HCT116 (cell line): Measurements from ENCODE around the gene SLC46A3. TPM values are rescaled to one million over a fixed set of nuclear protein-coding genes. Genes with fewer than 3 reads are reported as not detected.

Experiments
- ATAC-seq: fragments of 200-7000 bp; cut with Tn5 transposase; 2 replicates; pipeline ENCODE4 v1.9.1; 2020; ENCODE audit warnings: mild to moderate bottlenecking, moderate library complexity
- BruUV-seq: library from RNA; stranded (reverse); fragments of 400-500 nt; replicated peaks from 2 replicates; lab custom pipeline; 2021; lab: Mats Ljungman, UMichigan
- CTCF ChIA-PET: fragments of 300-600 bp; sonication (Branson Sonifier 250); formaldehyde crosslinking; loops from one replicate; lab custom pipeline; 2021; ENCODE audit warnings: antibody characterized with exemption; lab: Charles Lee
- POLR2A ChIA-PET: fragments of 300-600, 350-600 bp; sonication (Branson Sonifier 250); formaldehyde crosslinking; loops from one replicate; lab custom pipeline; 2021; ENCODE audit warnings: antibody characterized with exemption; lab: Charles Lee
- RAD21 ChIA-PET, 2 experiments: fragments of 300-600 bp; sonication (Branson Sonifier 250); formaldehyde crosslinking; loops; one replicate each; lab custom pipeline; 2023; ENCODE audit warnings: low total read pairs in 2 of 2; ENCODE audit not compliant: uncharacterized antibody in 2 of 2, unreplicated experiment in 2 of 2, low non-redundant PET in 1 of 2; lab: Charles Lee
- DNase-seq: peaks from one replicate; pipeline ENCODE4 v3.0.0-alpha.2; 2010; ENCODE audit warnings: low read depth, low spot score
- H2AFZ ChIP-seq: fragments of 200-600 bp; shearing (Covaris generic), sonication (generic); 2 replicates; pipeline ENCODE4 v1.6.1; 2017; ENCODE audit warnings: low read depth, mixed run types, mixed read lengths, antibody characterized with exemption, low read length; ENCODE audit not compliant: poor library complexity, severe bottlenecking
- H3K27ac ChIP-seq: 2 replicates; pipeline ENCODE4 v1.5.1; 2012; ENCODE audit warnings: low read depth, low read length
- H3K27me3 ChIP-seq: fragments of 200-600 bp; sonication (generic); 2 replicates; pipeline ENCODE4 v1.6.1; 2016; ENCODE audit warnings: mixed run types, low read length, mixed read lengths; ENCODE audit not compliant: insufficient read depth
- H3K36me3 ChIP-seq, 2 experiments: fragments of 200-500 bp in 1 of 2; fragments of 200-600 bp in 1 of 2; sonication (Bioruptor generic) in 1 of 2; sonication (generic) in 1 of 2; 2 replicates each; pipeline versions ENCODE4 v1.5.1 to v1.6.1; 2014 to 2016; ENCODE audit warnings: low read length in 2 of 2, inconsistent platforms in 1 of 2, mixed read lengths in 1 of 2, mixed run types in 1 of 2; ENCODE audit not compliant: insufficient read depth in 2 of 2, control insufficient read depth in 1 of 2
- H3K4me1 ChIP-seq, 2 experiments: fragments of 200-600 bp in 1 of 2; sonication (generic) in 1 of 2; 2 replicates each; pipeline versions ENCODE4 v1.5.1 to v1.6.1; 2012 to 2017; ENCODE audit warnings: low read length in 2 of 2, inconsistent platforms in 1 of 2, mild to moderate bottlenecking in 1 of 2, mixed read lengths in 1 of 2, mixed run types in 1 of 2, moderate library complexity in 1 of 2; ENCODE audit not compliant: insufficient read depth in 2 of 2, control insufficient read depth in 1 of 2
- H3K4me2 ChIP-seq: fragments of 200-600 bp; sonication (generic); 2 replicates; pipeline ENCODE4 v1.6.1; 2017; ENCODE audit warnings: mixed run types, low read length, mixed read lengths
- H3K4me3 ChIP-seq, 2 experiments: fragments of 200-600 bp in 1 of 2; sonication (generic) in 1 of 2; replicated peaks in 1 of 2; 2 replicates each; pipeline ENCODE4 v1.5.1; 2011 to 2016; ENCODE audit warnings: low read length in 2 of 2, control low read depth in 1 of 2, low read depth in 1 of 2, mild to moderate bottlenecking in 1 of 2, mixed read lengths in 1 of 2, mixed run types in 1 of 2
- H3K79me2 ChIP-seq: fragments of 200-600 bp; sonication (generic); 2 replicates; pipeline ENCODE4 v1.6.1; 2017; ENCODE audit warnings: mild to moderate bottlenecking, mixed run types, low read length, moderate library complexity, mixed read lengths; ENCODE audit not compliant: insufficient read depth
- H3K9ac ChIP-seq: fragments of 200-600 bp; sonication (generic); 2 replicates; pipeline ENCODE4 v1.6.1; 2016; ENCODE audit warnings: low read length, mixed read lengths
- H3K9me2 ChIP-seq: fragments of 200-600 bp; sonication (generic), shearing (Covaris generic); 2 replicates; pipeline ENCODE4 v1.6.1; 2017; ENCODE audit warnings: mixed run types, mild to moderate bottlenecking, moderate library complexity; ENCODE audit not compliant: insufficient read depth
- H3K9me3 ChIP-seq, 2 experiments: fragments of 200-500 bp in 1 of 2; fragments of 200-600 bp in 1 of 2; sonication (Bioruptor generic) in 1 of 2; sonication (generic) in 1 of 2; 2 replicates each; pipeline ENCODE4 v1.6.1; 2014 to 2017; ENCODE audit warnings: low read length in 2 of 2, mixed read lengths in 2 of 2, inconsistent platforms in 1 of 2, low read depth in 1 of 2, mild to moderate bottlenecking in 1 of 2, mixed run types in 1 of 2, moderate library complexity in 1 of 2; ENCODE audit not compliant: control insufficient read depth in 1 of 2, insufficient read depth in 1 of 2
- H4K20me1 ChIP-seq: fragments of 200-600 bp; sonication (generic), shearing (Covaris generic); 2 replicates; pipeline ENCODE4 v1.6.1; 2017; ENCODE audit warnings: mixed run types, mild to moderate bottlenecking, moderate library complexity; ENCODE audit not compliant: insufficient read depth
- ATF3 ChIP-seq: IDR thresholded peaks from 2 replicates; pipeline ENCODE4 v1.6.1; 2012
- CBX3 ChIP-seq: IDR thresholded peaks from 2 replicates; pipeline ENCODE4 v1.6.1; 2012; ENCODE audit warnings: low read depth
- CEBPB ChIP-seq: IDR thresholded peaks from 2 replicates; pipeline ENCODE4 v1.6.1; 2012; ENCODE audit warnings: low read depth
- CTCF ChIP-seq, 3 experiments: fragments of 200-600 bp in 1 of 3; sonication (generic) in 1 of 3; IDR thresholded peaks in 2 of 3; conservative IDR thresholded peaks in 1 of 3; 2 replicates each; pipeline ENCODE4 v1.5.1; 2012 to 2017; ENCODE audit warnings: low read depth in 2 of 3, low read length in 2 of 3, antibody characterized with exemption in 1 of 3, borderline replicate concordance in 1 of 3, control low read depth in 1 of 3, mild to moderate bottlenecking in 1 of 3, mixed read lengths in 1 of 3, mixed run types in 1 of 3, moderate library complexity in 1 of 3; ENCODE audit not compliant: insufficient read depth in 1 of 3
- EGR1 ChIP-seq: IDR thresholded peaks from 2 replicates; pipeline ENCODE4 v1.6.1; 2012; ENCODE audit warnings: low read depth
- ELF1 ChIP-seq: IDR thresholded peaks from 2 replicates; pipeline ENCODE4 v1.6.1; 2012; ENCODE audit warnings: low read depth, borderline replicate concordance
- EZH2 ChIP-seq: fragments of 200-600 bp; sonication (generic); IDR thresholded peaks from 2 replicates; pipeline ENCODE4 v1.6.1; 2017; ENCODE audit warnings: antibody characterized with exemption, mixed run types
- EZH2phosphoT487 ChIP-seq: fragments of 200-600 bp; IDR thresholded peaks from 2 replicates; pipeline ENCODE4 v1.6.1; 2018; ENCODE audit warnings: antibody characterized with exemption, borderline replicate concordance
- FOSL1 ChIP-seq: IDR thresholded peaks from 2 replicates; pipeline ENCODE4 v1.6.1; 2012; ENCODE audit warnings: low read depth
- MAX ChIP-seq: IDR thresholded peaks from 2 replicates; pipeline ENCODE4 v1.6.1; 2012
- POLR2A ChIP-seq: IDR thresholded peaks from 2 replicates; pipeline ENCODE4 v1.7.0; 2011; ENCODE audit warnings: borderline replicate concordance; ENCODE audit not compliant: insufficient read depth, insufficient read length; ENCODE audit errors: extremely low read depth
- SP1 ChIP-seq: IDR thresholded peaks from 2 replicates; pipeline ENCODE4 v1.6.1; 2012; ENCODE audit warnings: low read depth
- SRF ChIP-seq: IDR thresholded peaks from 2 replicates; pipeline ENCODE4 v1.6.1; 2012; ENCODE audit warnings: low read depth
- ZFX ChIP-seq: fragments of 450-650 bp; IDR thresholded peaks from 2 replicates; pipeline ENCODE4 v1.6.1; 2017
- intact Hi-C: fragments of 100-400 bp; cut with micrococcal nuclease; formaldehyde crosslinking; loops from 2 replicates; pipeline ENCODE4 v1.10.0; 2022
- total RNA-seq: library from RNA; stranded (reverse); gene quantifications from one replicate; pipeline ENCODE4 v1.2.1, GENCODE V29; 2021; ENCODE audit not compliant: unreplicated experiment
- TF ChIP-seq, protein P1 (sequence below): IDR thresholded peaks from 2 replicates; pipeline ENCODE4 v1.6.1; 2012; ENCODE audit warnings: low read depth
- TF ChIP-seq, protein P2 (sequence below): IDR thresholded peaks from 2 replicates; pipeline ENCODE4 v1.6.1; 2011; ENCODE audit warnings: mild to moderate bottlenecking, low read length, moderate library complexity; ENCODE audit not compliant: insufficient replicate concordance; ENCODE audit errors: extremely low read depth

SLC46A3 gene
- total RNA-seq, 1 experiment from 2014 or later: 0.93 TPM

DNA sequence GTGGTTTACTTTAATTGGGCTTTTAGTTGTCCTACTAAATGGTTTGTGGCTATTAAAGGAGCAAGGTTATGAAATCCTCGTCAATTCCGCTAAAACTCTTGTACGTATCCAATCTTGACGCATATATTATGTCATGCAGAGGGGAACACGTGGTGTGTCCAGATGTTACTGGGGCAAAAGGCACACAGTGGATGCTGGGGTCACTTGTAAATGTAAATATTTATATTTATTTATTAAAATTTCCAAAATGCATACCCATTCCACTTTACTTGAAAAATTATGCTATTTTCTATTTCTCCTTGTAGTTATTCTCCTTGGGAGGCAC, 36.7 kb upstream of the SLC46A3 start:
- ChIA-PET POLR2A (no interaction called here), RAD21 (no interaction called here), CTCF (no interaction called here)
- H3K79me2 ChIP-seq: no peaks in the 10 kb centered on the region
- no peaks in the 10 kb centered on the region for H3K27me3 ChIP-seq
- H3K4me3 ChIP-seq: no peak overlapping the region
- ATAC-seq (no peak), DNase-seq (no peak)
- H3K9me2 ChIP-seq: no peaks in the 10 kb centered on the region
- BruUV-seq: no TSS peak
- H3K4me2 ChIP-seq: peak overlapping the region; percentile 48; the same call in 1 of the 2 replicates
- H3K9me3 ChIP-seq: peaks cover 0 to 5% of the 10 kb centered on the region in 2 experiments; a peak in 2 of 4 replicates
- peaks cover 25 to 27% of the 10 kb centered on the region in 2 experiments for H3K4me1 ChIP-seq
- intact Hi-C loops: no loop called here
- H3K36me3 ChIP-seq: no peaks in the 10 kb centered on the region
- peak overlapping the region; percentile 66 for H3K27ac ChIP-seq
- peak overlapping the region; percentile 87 for H2AFZ ChIP-seq
- no peak overlapping the region for H3K9ac ChIP-seq
- no peaks in the 10 kb centered on the region for H4K20me1 ChIP-seq
- TF ChIP-seq CTCF (IDR thresholded peaks at IDR 0.05 in 2 of 3, conservative IDR thresholded peaks at IDR 0.05 in 1 of 3; ENCODE audit: borderline replicate concordance in 1 of 3, insufficient read depth in 1 of 3, low read depth in 2 of 3, low read length in 2 of 3) (no peak), MAX (no peak), CBX3 (no peak), EZH2phosphoT487 (no peak), SP1 (no peak), EZH2 (no peak), EGR1 (no peak), FOSL1 (no peak), ELF1 (no peak), CEBPB (no peak), SRF (no peak), ATF3 (no peak), ZFX (no peak), POLR2A (no peak)
- TF ChIP-seq, protein P1, sequence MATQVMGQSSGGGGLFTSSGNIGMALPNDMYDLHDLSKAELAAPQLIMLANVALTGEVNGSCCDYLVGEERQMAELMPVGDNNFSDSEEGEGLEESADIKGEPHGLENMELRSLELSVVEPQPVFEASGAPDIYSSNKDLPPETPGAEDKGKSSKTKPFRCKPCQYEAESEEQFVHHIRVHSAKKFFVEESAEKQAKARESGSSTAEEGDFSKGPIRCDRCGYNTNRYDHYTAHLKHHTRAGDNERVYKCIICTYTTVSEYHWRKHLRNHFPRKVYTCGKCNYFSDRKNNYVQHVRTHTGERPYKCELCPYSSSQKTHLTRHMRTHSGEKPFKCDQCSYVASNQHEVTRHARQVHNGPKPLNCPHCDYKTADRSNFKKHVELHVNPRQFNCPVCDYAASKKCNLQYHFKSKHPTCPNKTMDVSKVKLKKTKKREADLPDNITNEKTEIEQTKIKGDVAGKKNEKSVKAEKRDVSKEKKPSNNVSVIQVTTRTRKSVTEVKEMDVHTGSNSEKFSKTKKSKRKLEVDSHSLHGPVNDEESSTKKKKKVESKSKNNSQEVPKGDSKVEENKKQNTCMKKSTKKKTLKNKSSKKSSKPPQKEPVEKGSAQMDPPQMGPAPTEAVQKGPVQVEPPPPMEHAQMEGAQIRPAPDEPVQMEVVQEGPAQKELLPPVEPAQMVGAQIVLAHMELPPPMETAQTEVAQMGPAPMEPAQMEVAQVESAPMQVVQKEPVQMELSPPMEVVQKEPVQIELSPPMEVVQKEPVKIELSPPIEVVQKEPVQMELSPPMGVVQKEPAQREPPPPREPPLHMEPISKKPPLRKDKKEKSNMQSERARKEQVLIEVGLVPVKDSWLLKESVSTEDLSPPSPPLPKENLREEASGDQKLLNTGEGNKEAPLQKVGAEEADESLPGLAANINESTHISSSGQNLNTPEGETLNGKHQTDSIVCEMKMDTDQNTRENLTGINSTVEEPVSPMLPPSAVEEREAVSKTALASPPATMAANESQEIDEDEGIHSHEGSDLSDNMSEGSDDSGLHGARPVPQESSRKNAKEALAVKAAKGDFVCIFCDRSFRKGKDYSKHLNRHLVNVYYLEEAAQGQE: no peak
- TF ChIP-seq, protein P2, sequence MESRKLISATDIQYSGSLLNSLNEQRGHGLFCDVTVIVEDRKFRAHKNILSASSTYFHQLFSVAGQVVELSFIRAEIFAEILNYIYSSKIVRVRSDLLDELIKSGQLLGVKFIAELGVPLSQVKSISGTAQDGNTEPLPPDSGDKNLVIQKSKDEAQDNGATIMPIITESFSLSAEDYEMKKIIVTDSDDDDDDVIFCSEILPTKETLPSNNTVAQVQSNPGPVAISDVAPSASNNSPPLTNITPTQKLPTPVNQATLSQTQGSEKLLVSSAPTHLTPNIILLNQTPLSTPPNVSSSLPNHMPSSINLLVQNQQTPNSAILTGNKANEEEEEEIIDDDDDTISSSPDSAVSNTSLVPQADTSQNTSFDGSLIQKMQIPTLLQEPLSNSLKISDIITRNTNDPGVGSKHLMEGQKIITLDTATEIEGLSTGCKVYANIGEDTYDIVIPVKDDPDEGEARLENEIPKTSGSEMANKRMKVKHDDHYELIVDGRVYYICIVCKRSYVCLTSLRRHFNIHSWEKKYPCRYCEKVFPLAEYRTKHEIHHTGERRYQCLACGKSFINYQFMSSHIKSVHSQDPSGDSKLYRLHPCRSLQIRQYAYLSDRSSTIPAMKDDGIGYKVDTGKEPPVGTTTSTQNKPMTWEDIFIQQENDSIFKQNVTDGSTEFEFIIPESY: no peak
- TF ChIP-seq, all 23 proteins: peak for 0
